SK-N-SH (cell line): Measurements from ENCODE around the gene GDPGP1. TPM values are rescaled to one million over a fixed set of nuclear protein-coding genes. Genes with fewer than 3 reads are reported as not detected.

Experiments
- CTCF ChIA-PET: fragments of 300-600, 350-600 bp; formaldehyde crosslinking; extraction: SDS; loops from one replicate; lab custom pipeline; 2021; lab: Yijun Ruan, JAX
- POLR2A ChIA-PET: fragments of 350-600 bp; sonication (Branson Sonifier 250); formaldehyde crosslinking; extraction: SDS; loops from one replicate; lab custom pipeline; 2020; ENCODE audit warnings: antibody characterized with exemption, inconsistent platforms; lab: Yijun Ruan, JAX
- DNase-seq: peaks from one replicate; pipeline ENCODE4 v3.0.0; 2012
- H2AFZ ChIP-seq: fragments of 200-600 bp; sonication (generic); 2 replicates; pipeline ENCODE4 v1.8.1; 2016; ENCODE audit warnings: antibody characterized with exemption, mild to moderate bottlenecking, low read depth
- H3F3A ChIP-seq: fragments of 200-600 bp; sonication (generic); replicated peaks from 2 replicates; pipeline ENCODE3; 2016; ENCODE audit warnings: antibody characterized with exemption, mild to moderate bottlenecking; ENCODE audit not compliant: insufficient read depth
- H3K27ac ChIP-seq, 2 experiments: fragments of 200-500 bp in 1 of 2; fragments of 200-600 bp in 1 of 2; sonication (Bioruptor generic) in 1 of 2; sonication (generic), shearing (Covaris generic) in 1 of 2; 2 replicates each; pipeline versions ENCODE4 v1.5.1 to v1.6.1; 2014 to 2016; ENCODE audit warnings: low read depth in 2 of 2, inconsistent platforms in 1 of 2, low read length in 1 of 2, mild to moderate bottlenecking in 1 of 2, mixed read lengths in 1 of 2
- H3K27me3 ChIP-seq: fragments of 200-600 bp; sonication (generic), shearing (Covaris generic); 2 replicates; pipeline ENCODE4 v1.6.1; 2016; ENCODE audit warnings: mixed run types; ENCODE audit not compliant: insufficient read depth
- H3K36me3 ChIP-seq, 2 experiments: fragments of 200-500 bp in 1 of 2; fragments of 200-600 bp in 1 of 2; sonication (Bioruptor generic) in 1 of 2; sonication (generic) in 1 of 2; replicated peaks in 1 of 2; 2 replicates each; pipeline versions ENCODE3 to v1.5.1; 2014 to 2016; ENCODE audit warnings: low read length in 1 of 2, mild to moderate bottlenecking in 1 of 2; ENCODE audit not compliant: insufficient read depth in 2 of 2, control insufficient read depth in 1 of 2
- H3K4me1 ChIP-seq, 2 experiments: fragments of 200-500 bp in 1 of 2; fragments of 200-600 bp in 1 of 2; sonication (Bioruptor generic) in 1 of 2; sonication (generic), shearing (Covaris generic) in 1 of 2; 2 replicates each; pipeline versions ENCODE4 v1.5.1 to v1.6.1; 2014 to 2016; ENCODE audit warnings: low read depth in 1 of 2, low read length in 1 of 2, mixed run types in 1 of 2; ENCODE audit not compliant: insufficient read depth in 2 of 2, control insufficient read depth in 1 of 2
- H3K4me2 ChIP-seq: fragments of 200-600 bp; sonication (generic), shearing (Covaris generic); 2 replicates; pipeline ENCODE4 v1.6.1; 2017; ENCODE audit warnings: mixed run types
- H3K4me3 ChIP-seq, 2 experiments: fragments of 200-500 bp in 1 of 2; fragments of 200-600 bp in 1 of 2; sonication (Bioruptor generic) in 1 of 2; sonication (generic), shearing (Covaris generic) in 1 of 2; 2 replicates each; pipeline versions ENCODE4 v1.5.1 to v1.8.1; 2014 to 2016; ENCODE audit warnings: low read depth in 2 of 2, inconsistent platforms in 1 of 2, low read length in 1 of 2, mild to moderate bottlenecking in 1 of 2, mixed read lengths in 1 of 2, moderate library complexity in 1 of 2
- H3K79me2 ChIP-seq: fragments of 200-600 bp; sonication (generic); 2 replicates; pipeline ENCODE4 v1.8.1; 2017; ENCODE audit warnings: mild to moderate bottlenecking; ENCODE audit not compliant: insufficient read depth
- H3K9ac ChIP-seq: fragments of 200-600 bp; sonication (generic); 2 replicates; pipeline ENCODE4 v1.6.1; 2017; ENCODE audit warnings: mixed run types
- H3K9me2 ChIP-seq: fragments of 200-600 bp; sonication (generic); 2 replicates; pipeline ENCODE4 v1.6.1; 2017; ENCODE audit warnings: mixed run types
- H3K9me3 ChIP-seq: fragments of 200-600 bp; sonication (generic); 2 replicates; pipeline ENCODE4 v1.6.1; 2017; ENCODE audit warnings: mixed run types, mild to moderate bottlenecking, moderate library complexity
- H4K20me1 ChIP-seq: fragments of 200-600 bp; sonication (generic); 2 replicates; pipeline ENCODE4 v1.6.1; 2017; ENCODE audit warnings: mild to moderate bottlenecking, mixed run types; ENCODE audit not compliant: insufficient read depth
- CHD2 ChIP-seq: fragments of 150-350 bp; IDR thresholded peaks from 2 replicates; pipeline ENCODE4 v1.6.1; 2018; ENCODE audit warnings: low read length; ENCODE audit not compliant: partially characterized antibody
- ELF1 ChIP-seq: IDR thresholded peaks from 2 replicates; pipeline ENCODE4 v1.4.0; 2012
- FOXM1 ChIP-seq: IDR thresholded peaks from 2 replicates; pipeline ENCODE4 v1.4.0; 2012; ENCODE audit warnings: low read depth, mild to moderate bottlenecking
- GABPA ChIP-seq: IDR thresholded peaks from 2 replicates; pipeline ENCODE4 v1.4.0; 2012; ENCODE audit warnings: low read depth, mild to moderate bottlenecking
- GATA2 ChIP-seq: sonication (generic); formaldehyde crosslinking; IDR thresholded peaks from 2 replicates; pipeline ENCODE4 v1.5.0; 2020; ENCODE audit warnings: mild to moderate bottlenecking, missing genetic modification reagents
- MXI1 ChIP-seq: IDR thresholded peaks from 2 replicates; pipeline ENCODE4 v1.6.1; 2012; ENCODE audit warnings: mild to moderate bottlenecking, low read depth, low read length, improper control_type of control experiment
- NFIC ChIP-seq: IDR thresholded peaks from 2 replicates; pipeline ENCODE4 v1.4.0; 2012; ENCODE audit warnings: borderline replicate concordance
- NRF1 ChIP-seq: IDR thresholded peaks from 2 replicates; pipeline ENCODE4 v1.6.1; 2012; ENCODE audit warnings: low read depth, mild to moderate bottlenecking, low read length
- POLR2AphosphoS5 ChIP-seq: IDR thresholded peaks from 2 replicates; pipeline ENCODE4 v1.6.1; 2012; ENCODE audit warnings: low read depth, low read length
- RAD21 ChIP-seq: IDR thresholded peaks from 2 replicates; pipeline ENCODE4 v1.6.1; 2012; ENCODE audit warnings: mild to moderate bottlenecking, low read length
- RCOR1 ChIP-seq: fragments of 150-350 bp; IDR thresholded peaks from 2 replicates; pipeline ENCODE4 v1.6.1; 2017; ENCODE audit warnings: antibody characterized with exemption, low read length
- RXRA ChIP-seq: IDR thresholded peaks from 2 replicates; pipeline ENCODE4 v1.4.0; 2012; ENCODE audit warnings: low read depth, mild to moderate bottlenecking, borderline replicate concordance
- SIN3A ChIP-seq: IDR thresholded peaks from 2 replicates; pipeline ENCODE4 v1.6.1; 2012; ENCODE audit warnings: low read depth, mild to moderate bottlenecking, low read length, moderate library complexity, borderline replicate concordance
- TAF1 ChIP-seq: IDR thresholded peaks from 2 replicates; pipeline ENCODE4 v1.6.1; 2012; ENCODE audit warnings: low read depth, mild to moderate bottlenecking, low read length, moderate library complexity, borderline replicate concordance
- TCF12 ChIP-seq: IDR thresholded peaks from 2 replicates; pipeline ENCODE4 v1.4.0; 2012
- YY1 ChIP-seq: IDR thresholded peaks from 2 replicates; pipeline ENCODE4 v1.4.0; 2012; ENCODE audit warnings: low read depth, mild to moderate bottlenecking
- WGBS: methylation state at CpG from one replicate; pipeline ENCODE4 v1.1.6; 2017; ENCODE audit warnings: low lambda C conversion rate; 5-methylcytosine and 5-hydroxymethylcytosine counted together
- polyA plus RNA-seq, 3 experiments: library from polyadenylated mRNA; depleted of rRNA; stranded (reverse); fragments of >200 nt; gene quantifications; 2 replicates each; pipeline ENCODE4 v1.2.3, GENCODE V29; 2012
- TF ChIP-seq, protein P1 (sequence below): fragments of 150-350 bp; IDR thresholded peaks from 2 replicates; pipeline ENCODE4 v1.6.1; 2017; ENCODE audit warnings: antibody characterized with exemption, low read length, low read depth, borderline replicate concordance
- TF ChIP-seq, protein P2 (sequence below): IDR thresholded peaks from 2 replicates; pipeline ENCODE4 v1.6.1; 2012; ENCODE audit warnings: mild to moderate bottlenecking, low read depth, low read length, moderate library complexity
- TF ChIP-seq, protein P3 (sequence below): IDR thresholded peaks from 2 replicates; pipeline ENCODE4 v1.4.0; 2012; ENCODE audit warnings: low read depth

GDPGP1 gene
- polyA plus RNA-seq, 1 of the 3 experiments (the other 2 are of a cell fraction), result 2.4 TPM

DNA sequence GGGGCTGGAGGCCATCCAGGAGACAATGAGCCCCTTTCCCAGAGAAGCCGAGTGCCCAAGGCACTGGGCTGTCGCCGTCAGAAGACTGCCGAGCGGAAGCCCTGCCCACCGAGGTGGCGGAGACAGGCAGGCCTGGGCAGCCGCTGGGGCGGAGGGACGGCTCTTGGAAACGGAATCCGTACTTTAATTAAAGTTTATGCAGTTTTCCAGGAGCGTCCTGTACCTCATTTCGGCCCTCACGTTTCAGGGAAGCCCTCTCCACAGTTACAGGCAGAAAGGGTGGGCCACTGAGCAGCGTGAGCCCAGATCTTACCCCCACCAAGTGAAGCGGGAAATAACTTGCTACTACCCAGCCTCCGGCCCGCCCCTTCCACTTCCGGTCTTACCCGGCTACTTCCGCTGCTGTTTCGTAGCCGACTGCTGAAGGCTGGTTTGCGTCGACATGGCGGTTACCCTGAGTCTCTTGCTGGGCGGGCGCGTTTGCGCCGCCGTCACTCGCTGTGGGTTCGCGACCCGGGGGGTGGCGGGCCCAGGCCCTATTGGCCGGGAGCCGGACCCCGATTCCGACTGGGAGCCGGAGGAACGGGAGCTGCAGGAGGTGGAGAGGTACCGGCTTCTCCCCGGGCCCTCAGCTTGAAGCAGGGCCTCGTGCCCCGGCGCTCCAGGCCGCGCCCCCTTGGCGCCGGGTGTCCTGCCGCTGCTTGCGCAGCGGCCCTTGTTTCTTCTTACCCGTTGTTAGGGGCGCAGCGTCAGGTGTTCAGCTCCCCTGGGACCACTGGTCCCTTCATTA, 31.5 kb downstream of the GDPGP1 start, which contains the start of gene NGRN:
Gene NGRN (plus strand): TSS at position 402 of the 790 bp plus-strand sequence. CDS start 41 bp downstream, at position 443.
- Histone ChIP-seq H3K4me3 (peak within 1 kb of the TSS; percentile 69 to 94), H3K9ac (peak within 1 kb of the TSS; percentile 85), H3K9me2 (no peaks in the 10 kb centered on the region), H3K27ac (peak within 1 kb of the TSS; percentile 92 to 95), H3K4me1 (peaks cover 14 to 15% of the 10 kb centered on the region in 2 experiments; a peak in 3 of 4 replicates), H3F3A (peaks cover 10% of the 10 kb centered on the region), H3K36me3 (peaks cover 20 to 36% of the 10 kb centered on the region in 2 experiments), H4K20me1 (peaks cover 34% of the 10 kb centered on the region), H2AFZ (peak within 1 kb of the TSS; percentile 88), H3K27me3 (no peaks in the 10 kb centered on the region), H3K79me2 (peaks cover 49% of the 10 kb centered on the region), H3K4me2 (peak within 1 kb of the TSS; percentile 99), H3K9me3 (no peaks in the 10 kb centered on the region)
- POLR2A ChIA-PET, result interaction anchor here (0.6 to 1.1 kb wide), 4 partner anchors 16 to 122 kb away, joined by 3 to 8 read pairs (median 3); partner anchors contain the start of genes SEMA4B and TTLL13
- peak; percentile 94 for DNase-seq
- CTCF ChIA-PET, result interaction anchor here (0.7 to 1.0 kb wide), 4 partner anchors 15 to 48 kb away, joined by 3 to 4 read pairs (median 4); partner anchors contain the start of gene TTLL13
- 2% methylated on average over 31 of the region's 59 CpGs for WGBS
- TF ChIP-seq FOXM1 (no peak), TAF1 (peak; percentile 93), YY1 (peak; percentile 85), GABPA (peak; percentile 93), NRF1 (peak; percentile 23; the same call in 1 of the 2 replicates), GATA2 (CRISPR knock-in tag) (no peak), RCOR1 (no peak), POLR2AphosphoS5 (peak; percentile 96), SIN3A (peak; percentile 72; the same call in 1 of the 2 replicates), CHD2 (peak; percentile 21), NFIC (no peak), MXI1 (peak; percentile 79; the same call in 1 of the 2 replicates), ELF1 (peak; percentile 71), TCF12 (no peak), RAD21 (no peak), RXRA (no peak)
- TF ChIP-seq, protein P1, sequence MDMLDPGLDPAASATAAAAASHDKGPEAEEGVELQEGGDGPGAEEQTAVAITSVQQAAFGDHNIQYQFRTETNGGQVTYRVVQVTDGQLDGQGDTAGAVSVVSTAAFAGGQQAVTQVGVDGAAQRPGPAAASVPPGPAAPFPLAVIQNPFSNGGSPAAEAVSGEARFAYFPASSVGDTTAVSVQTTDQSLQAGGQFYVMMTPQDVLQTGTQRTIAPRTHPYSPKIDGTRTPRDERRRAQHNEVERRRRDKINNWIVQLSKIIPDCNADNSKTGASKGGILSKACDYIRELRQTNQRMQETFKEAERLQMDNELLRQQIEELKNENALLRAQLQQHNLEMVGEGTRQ, result no peak
- TF ChIP-seq, protein P2, sequence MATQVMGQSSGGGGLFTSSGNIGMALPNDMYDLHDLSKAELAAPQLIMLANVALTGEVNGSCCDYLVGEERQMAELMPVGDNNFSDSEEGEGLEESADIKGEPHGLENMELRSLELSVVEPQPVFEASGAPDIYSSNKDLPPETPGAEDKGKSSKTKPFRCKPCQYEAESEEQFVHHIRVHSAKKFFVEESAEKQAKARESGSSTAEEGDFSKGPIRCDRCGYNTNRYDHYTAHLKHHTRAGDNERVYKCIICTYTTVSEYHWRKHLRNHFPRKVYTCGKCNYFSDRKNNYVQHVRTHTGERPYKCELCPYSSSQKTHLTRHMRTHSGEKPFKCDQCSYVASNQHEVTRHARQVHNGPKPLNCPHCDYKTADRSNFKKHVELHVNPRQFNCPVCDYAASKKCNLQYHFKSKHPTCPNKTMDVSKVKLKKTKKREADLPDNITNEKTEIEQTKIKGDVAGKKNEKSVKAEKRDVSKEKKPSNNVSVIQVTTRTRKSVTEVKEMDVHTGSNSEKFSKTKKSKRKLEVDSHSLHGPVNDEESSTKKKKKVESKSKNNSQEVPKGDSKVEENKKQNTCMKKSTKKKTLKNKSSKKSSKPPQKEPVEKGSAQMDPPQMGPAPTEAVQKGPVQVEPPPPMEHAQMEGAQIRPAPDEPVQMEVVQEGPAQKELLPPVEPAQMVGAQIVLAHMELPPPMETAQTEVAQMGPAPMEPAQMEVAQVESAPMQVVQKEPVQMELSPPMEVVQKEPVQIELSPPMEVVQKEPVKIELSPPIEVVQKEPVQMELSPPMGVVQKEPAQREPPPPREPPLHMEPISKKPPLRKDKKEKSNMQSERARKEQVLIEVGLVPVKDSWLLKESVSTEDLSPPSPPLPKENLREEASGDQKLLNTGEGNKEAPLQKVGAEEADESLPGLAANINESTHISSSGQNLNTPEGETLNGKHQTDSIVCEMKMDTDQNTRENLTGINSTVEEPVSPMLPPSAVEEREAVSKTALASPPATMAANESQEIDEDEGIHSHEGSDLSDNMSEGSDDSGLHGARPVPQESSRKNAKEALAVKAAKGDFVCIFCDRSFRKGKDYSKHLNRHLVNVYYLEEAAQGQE, result peak; percentile 29; the same call in 1 of the 2 replicates
- TF ChIP-seq, protein P3, sequence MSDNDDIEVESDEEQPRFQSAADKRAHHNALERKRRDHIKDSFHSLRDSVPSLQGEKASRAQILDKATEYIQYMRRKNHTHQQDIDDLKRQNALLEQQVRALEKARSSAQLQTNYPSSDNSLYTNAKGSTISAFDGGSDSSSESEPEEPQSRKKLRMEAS, result peak; percentile 89
